Hepatocyte (in vitro differentiated cells): ENCODE measurements around the gene UBN1.

Experiments
- EZH2 ChIP-seq: fragments of 200-600 bp; sonication (generic); IDR thresholded peaks from 2 replicates; pipeline ENCODE4 v1.6.1; 2016; ENCODE audit warnings: antibody characterized with exemption, mild to moderate bottlenecking, borderline replicate concordance
- TF ChIP-seq, protein P1 (sequence below): fragments of 200-600 bp; sonication (generic); IDR thresholded peaks from 2 replicates; pipeline ENCODE4 v1.5.1; 2016; ENCODE audit warnings: antibody characterized with exemption, mild to moderate bottlenecking; ENCODE audit not compliant: poor library complexity

- TF ChIP-seq EZH2, result no peak
- TF ChIP-seq, protein P1, sequence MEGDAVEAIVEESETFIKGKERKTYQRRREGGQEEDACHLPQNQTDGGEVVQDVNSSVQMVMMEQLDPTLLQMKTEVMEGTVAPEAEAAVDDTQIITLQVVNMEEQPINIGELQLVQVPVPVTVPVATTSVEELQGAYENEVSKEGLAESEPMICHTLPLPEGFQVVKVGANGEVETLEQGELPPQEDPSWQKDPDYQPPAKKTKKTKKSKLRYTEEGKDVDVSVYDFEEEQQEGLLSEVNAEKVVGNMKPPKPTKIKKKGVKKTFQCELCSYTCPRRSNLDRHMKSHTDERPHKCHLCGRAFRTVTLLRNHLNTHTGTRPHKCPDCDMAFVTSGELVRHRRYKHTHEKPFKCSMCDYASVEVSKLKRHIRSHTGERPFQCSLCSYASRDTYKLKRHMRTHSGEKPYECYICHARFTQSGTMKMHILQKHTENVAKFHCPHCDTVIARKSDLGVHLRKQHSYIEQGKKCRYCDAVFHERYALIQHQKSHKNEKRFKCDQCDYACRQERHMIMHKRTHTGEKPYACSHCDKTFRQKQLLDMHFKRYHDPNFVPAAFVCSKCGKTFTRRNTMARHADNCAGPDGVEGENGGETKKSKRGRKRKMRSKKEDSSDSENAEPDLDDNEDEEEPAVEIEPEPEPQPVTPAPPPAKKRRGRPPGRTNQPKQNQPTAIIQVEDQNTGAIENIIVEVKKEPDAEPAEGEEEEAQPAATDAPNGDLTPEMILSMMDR, result no peak
These were observed 20.8 kb upstream of the UBN1 start for GRCh38 chr16:4826526-4826925.
